HCT116 (cell line): ENCODE measurements around the gene RASAL2. TPM values are rescaled to one million over a fixed set of nuclear protein-coding genes. Genes with fewer than 3 reads are reported as not detected.

Experiments used
- ATAC-seq: fragments of 200-7000 bp; cut with Tn5 transposase; 2 replicates; pipeline ENCODE4 v1.9.1; 2020; ENCODE audit warnings: mild to moderate bottlenecking, moderate library complexity
- BruUV-seq: library from RNA; stranded (reverse); fragments of 400-500 nt; replicated peaks from 2 replicates; lab custom pipeline; 2021; lab: Mats Ljungman, UMichigan
- CTCF ChIA-PET: fragments of 300-600 bp; sonication (Branson Sonifier 250); formaldehyde crosslinking; loops from one replicate; lab custom pipeline; 2021; ENCODE audit warnings: antibody characterized with exemption; lab: Charles Lee
- POLR2A ChIA-PET: fragments of 300-600, 350-600 bp; sonication (Branson Sonifier 250); formaldehyde crosslinking; loops from one replicate; lab custom pipeline; 2021; ENCODE audit warnings: antibody characterized with exemption; lab: Charles Lee
- RAD21 ChIA-PET, 2 experiments: fragments of 300-600 bp; sonication (Branson Sonifier 250); formaldehyde crosslinking; loops; one replicate each; lab custom pipeline; 2023; ENCODE audit warnings: low total read pairs in 2 of 2; ENCODE audit not compliant: uncharacterized antibody in 2 of 2, unreplicated experiment in 2 of 2, low non-redundant PET in 1 of 2; lab: Charles Lee
- DNase-seq: peaks from one replicate; pipeline ENCODE4 v3.0.0-alpha.2; 2010; ENCODE audit warnings: low read depth, low spot score
- H2AFZ ChIP-seq: fragments of 200-600 bp; shearing (Covaris generic), sonication (generic); 2 replicates; pipeline ENCODE4 v1.6.1; 2017; ENCODE audit warnings: low read depth, mixed run types, mixed read lengths, antibody characterized with exemption, low read length; ENCODE audit not compliant: poor library complexity, severe bottlenecking
- H3K27ac ChIP-seq: 2 replicates; pipeline ENCODE4 v1.5.1; 2012; ENCODE audit warnings: low read depth, low read length
- H3K27me3 ChIP-seq: fragments of 200-600 bp; sonication (generic); 2 replicates; pipeline ENCODE4 v1.6.1; 2016; ENCODE audit warnings: mixed run types, low read length, mixed read lengths; ENCODE audit not compliant: insufficient read depth
- H3K36me3 ChIP-seq, 2 experiments: fragments of 200-500 bp in 1 of 2; fragments of 200-600 bp in 1 of 2; sonication (Bioruptor generic) in 1 of 2; sonication (generic) in 1 of 2; 2 replicates each; pipeline versions ENCODE4 v1.5.1 to v1.6.1; 2014 to 2016; ENCODE audit warnings: low read length in 2 of 2, inconsistent platforms in 1 of 2, mixed read lengths in 1 of 2, mixed run types in 1 of 2; ENCODE audit not compliant: insufficient read depth in 2 of 2, control insufficient read depth in 1 of 2
- H3K4me1 ChIP-seq, 2 experiments: fragments of 200-600 bp in 1 of 2; sonication (generic) in 1 of 2; 2 replicates each; pipeline versions ENCODE4 v1.5.1 to v1.6.1; 2012 to 2017; ENCODE audit warnings: low read length in 2 of 2, inconsistent platforms in 1 of 2, mild to moderate bottlenecking in 1 of 2, mixed read lengths in 1 of 2, mixed run types in 1 of 2, moderate library complexity in 1 of 2; ENCODE audit not compliant: insufficient read depth in 2 of 2, control insufficient read depth in 1 of 2
- H3K4me2 ChIP-seq: fragments of 200-600 bp; sonication (generic); 2 replicates; pipeline ENCODE4 v1.6.1; 2017; ENCODE audit warnings: mixed run types, low read length, mixed read lengths
- H3K4me3 ChIP-seq, 2 experiments: fragments of 200-600 bp in 1 of 2; sonication (generic) in 1 of 2; replicated peaks in 1 of 2; 2 replicates each; pipeline ENCODE4 v1.5.1; 2011 to 2016; ENCODE audit warnings: low read length in 2 of 2, control low read depth in 1 of 2, low read depth in 1 of 2, mild to moderate bottlenecking in 1 of 2, mixed read lengths in 1 of 2, mixed run types in 1 of 2
- H3K79me2 ChIP-seq: fragments of 200-600 bp; sonication (generic); 2 replicates; pipeline ENCODE4 v1.6.1; 2017; ENCODE audit warnings: mild to moderate bottlenecking, mixed run types, low read length, moderate library complexity, mixed read lengths; ENCODE audit not compliant: insufficient read depth
- H3K9ac ChIP-seq: fragments of 200-600 bp; sonication (generic); 2 replicates; pipeline ENCODE4 v1.6.1; 2016; ENCODE audit warnings: low read length, mixed read lengths
- H3K9me2 ChIP-seq: fragments of 200-600 bp; sonication (generic), shearing (Covaris generic); 2 replicates; pipeline ENCODE4 v1.6.1; 2017; ENCODE audit warnings: mixed run types, mild to moderate bottlenecking, moderate library complexity; ENCODE audit not compliant: insufficient read depth
- H3K9me3 ChIP-seq, 2 experiments: fragments of 200-500 bp in 1 of 2; fragments of 200-600 bp in 1 of 2; sonication (Bioruptor generic) in 1 of 2; sonication (generic) in 1 of 2; 2 replicates each; pipeline ENCODE4 v1.6.1; 2014 to 2017; ENCODE audit warnings: low read length in 2 of 2, mixed read lengths in 2 of 2, inconsistent platforms in 1 of 2, low read depth in 1 of 2, mild to moderate bottlenecking in 1 of 2, mixed run types in 1 of 2, moderate library complexity in 1 of 2; ENCODE audit not compliant: control insufficient read depth in 1 of 2, insufficient read depth in 1 of 2
- H4K20me1 ChIP-seq: fragments of 200-600 bp; sonication (generic), shearing (Covaris generic); 2 replicates; pipeline ENCODE4 v1.6.1; 2017; ENCODE audit warnings: mixed run types, mild to moderate bottlenecking, moderate library complexity; ENCODE audit not compliant: insufficient read depth
- CBX3 ChIP-seq: IDR thresholded peaks from 2 replicates; pipeline ENCODE4 v1.6.1; 2012; ENCODE audit warnings: low read depth
- CEBPB ChIP-seq: IDR thresholded peaks from 2 replicates; pipeline ENCODE4 v1.6.1; 2012; ENCODE audit warnings: low read depth
- EGR1 ChIP-seq: IDR thresholded peaks from 2 replicates; pipeline ENCODE4 v1.6.1; 2012; ENCODE audit warnings: low read depth
- ELF1 ChIP-seq: IDR thresholded peaks from 2 replicates; pipeline ENCODE4 v1.6.1; 2012; ENCODE audit warnings: low read depth, borderline replicate concordance
- POLR2A ChIP-seq: IDR thresholded peaks from 2 replicates; pipeline ENCODE4 v1.7.0; 2011; ENCODE audit warnings: borderline replicate concordance; ENCODE audit not compliant: insufficient read depth, insufficient read length; ENCODE audit errors: extremely low read depth
- ZFX ChIP-seq: fragments of 450-650 bp; IDR thresholded peaks from 2 replicates; pipeline ENCODE4 v1.6.1; 2017
- intact Hi-C: fragments of 100-400 bp; cut with micrococcal nuclease; formaldehyde crosslinking; loops from 2 replicates; pipeline ENCODE4 v1.10.0; 2022
- total RNA-seq: library from RNA; stranded (reverse); gene quantifications from one replicate; pipeline ENCODE4 v1.2.1, GENCODE V29; 2021; ENCODE audit not compliant: unreplicated experiment
- TF ChIP-seq, protein P1 (sequence below): IDR thresholded peaks from 2 replicates; pipeline ENCODE4 v1.6.1; 2011; ENCODE audit warnings: mild to moderate bottlenecking, low read length, moderate library complexity; ENCODE audit not compliant: insufficient replicate concordance; ENCODE audit errors: extremely low read depth
- TF ChIP-seq, protein P2 (sequence below): IDR thresholded peaks from 2 replicates; pipeline ENCODE4 v1.6.1; 2012

The RASAL2 gene
- total RNA-seq, 1 experiment from 2014 or later = 11.7 TPM

DNA sequence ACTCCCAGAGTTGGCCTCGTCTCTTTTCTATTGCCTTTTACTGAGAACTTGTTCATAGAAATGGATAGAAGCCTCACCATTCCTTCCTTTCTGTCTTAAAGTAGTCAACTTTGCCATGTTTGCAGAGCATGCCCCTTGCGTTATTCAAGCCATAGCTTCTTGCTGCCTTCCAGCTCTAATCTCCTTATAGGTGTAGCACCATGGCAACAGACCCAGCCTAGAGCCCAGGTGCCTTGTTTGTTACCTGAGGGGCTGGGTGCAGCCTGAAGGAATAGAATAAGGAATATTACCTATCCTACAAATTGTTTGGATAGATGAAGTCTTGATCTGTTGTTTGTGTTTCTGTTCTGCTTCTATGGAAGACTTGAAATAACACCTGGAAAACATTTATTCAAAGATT is 343.0 kb downstream of the RASAL2 start:
- no peak for ATAC-seq
- CTCF ChIA-PET = no interaction called here

DNA sequence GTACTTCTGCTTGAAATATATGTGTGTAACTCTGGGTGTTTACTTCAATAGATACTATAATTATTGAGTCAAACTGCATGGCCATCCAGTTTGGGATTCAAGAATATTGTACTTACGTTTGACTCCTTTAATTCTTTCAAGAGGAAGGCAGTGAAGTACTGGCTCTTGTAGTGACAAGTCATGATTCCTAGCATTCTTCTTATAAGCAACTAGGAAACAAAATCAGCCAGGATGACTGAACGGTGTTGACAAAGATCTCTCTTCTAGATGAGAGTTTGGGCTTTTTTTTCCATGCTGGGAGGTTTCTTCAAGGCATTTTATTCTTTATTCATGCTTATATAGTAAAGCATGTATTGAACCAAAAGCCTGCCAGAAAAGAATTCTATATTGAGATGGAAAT is 344.5 kb downstream of the RASAL2 start:
- BruUV-seq = no TSS peak
- H3K27ac ChIP-seq = no peak overlapping the region
- no peak overlapping the region for H3K4me3 ChIP-seq
- no peak overlapping the region for H2AFZ ChIP-seq
- no peaks in the 10 kb centered on the region for H3K9me2 ChIP-seq
- intact Hi-C loops = no loop called here
- no peaks in the 10 kb centered on the region for H4K20me1 ChIP-seq
- no peaks in the 10 kb centered on the region for H3K4me1 ChIP-seq
- ChIA-PET RAD21 (no interaction called here), CTCF (interaction anchor here (1.1 kb wide), 1 partner anchor 62 kb away, joined by 3 read pairs; no protein-coding TSS in a partner anchor), POLR2A (no interaction called here)
- no peak for DNase-seq
- no peaks in the 10 kb centered on the region for H3K36me3 ChIP-seq
- H3K9ac ChIP-seq = no peak overlapping the region
- TF ChIP-seq, protein P1, sequence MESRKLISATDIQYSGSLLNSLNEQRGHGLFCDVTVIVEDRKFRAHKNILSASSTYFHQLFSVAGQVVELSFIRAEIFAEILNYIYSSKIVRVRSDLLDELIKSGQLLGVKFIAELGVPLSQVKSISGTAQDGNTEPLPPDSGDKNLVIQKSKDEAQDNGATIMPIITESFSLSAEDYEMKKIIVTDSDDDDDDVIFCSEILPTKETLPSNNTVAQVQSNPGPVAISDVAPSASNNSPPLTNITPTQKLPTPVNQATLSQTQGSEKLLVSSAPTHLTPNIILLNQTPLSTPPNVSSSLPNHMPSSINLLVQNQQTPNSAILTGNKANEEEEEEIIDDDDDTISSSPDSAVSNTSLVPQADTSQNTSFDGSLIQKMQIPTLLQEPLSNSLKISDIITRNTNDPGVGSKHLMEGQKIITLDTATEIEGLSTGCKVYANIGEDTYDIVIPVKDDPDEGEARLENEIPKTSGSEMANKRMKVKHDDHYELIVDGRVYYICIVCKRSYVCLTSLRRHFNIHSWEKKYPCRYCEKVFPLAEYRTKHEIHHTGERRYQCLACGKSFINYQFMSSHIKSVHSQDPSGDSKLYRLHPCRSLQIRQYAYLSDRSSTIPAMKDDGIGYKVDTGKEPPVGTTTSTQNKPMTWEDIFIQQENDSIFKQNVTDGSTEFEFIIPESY = no peak
- TF ChIP-seq ZFX (no peak), CBX3 (no peak), POLR2A (no peak), EGR1 (no peak)
- TF ChIP-seq, protein P2, sequence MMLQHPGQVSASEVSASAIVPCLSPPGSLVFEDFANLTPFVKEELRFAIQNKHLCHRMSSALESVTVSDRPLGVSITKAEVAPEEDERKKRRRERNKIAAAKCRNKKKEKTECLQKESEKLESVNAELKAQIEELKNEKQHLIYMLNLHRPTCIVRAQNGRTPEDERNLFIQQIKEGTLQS = no peak
- no peaks in the 10 kb centered on the region for H3K27me3 ChIP-seq
- no peak for ATAC-seq
- no peaks in the 10 kb centered on the region for H3K9me3 ChIP-seq
- no peaks in the 10 kb centered on the region for H3K79me2 ChIP-seq
- no peak overlapping the region for H3K4me2 ChIP-seq

More for the DNA sequence above, 343.0 kb downstream of the RASAL2 start:
- no peaks in the 10 kb centered on the region for H3K79me2 ChIP-seq
- no peak for DNase-seq
- ChIA-PET POLR2A (no interaction called here), RAD21 (no interaction called here)
- TF ChIP-seq ELF1 (no peak), CEBPB (no peak)
- H3K9me2 ChIP-seq = no peaks in the 10 kb centered on the region
- no peaks in the 10 kb centered on the region for H4K20me1 ChIP-seq
- no TSS peak for BruUV-seq
- no peak overlapping the region for H3K27ac ChIP-seq
- no peaks in the 10 kb centered on the region for H3K9me3 ChIP-seq
- no peaks in the 10 kb centered on the region for H3K36me3 ChIP-seq
- H2AFZ ChIP-seq = no peak overlapping the region
- H3K27me3 ChIP-seq = no peaks in the 10 kb centered on the region
- no peak overlapping the region for H3K4me2 ChIP-seq
- intact Hi-C loops = no loop called here
- no peak overlapping the region for H3K4me3 ChIP-seq
- H3K4me1 ChIP-seq = no peaks in the 10 kb centered on the region
- H3K9ac ChIP-seq = no peak overlapping the region
